Stimulated activated naive CD8-positive, alpha-beta T cell treated with anti-CD3 and anti-CD28 coated beads, Interleukin-15, Interleukin-2, amounts not matched to agents 100 U/mL and 50 U/mL, for 24 hours (primary cell): Measurements from ENCODE around the gene THBS2.
"Not testable (repeated sequence)": the region's sequence is repeated elsewhere in the genome, so short reads cannot be mapped to it uniquely, and the experiment has no call there.

Experiments
- ATAC-seq: fragments of 150-1000 bp; cut with Tn5 transposase; one replicate; pipeline ENCODE4 v1.10.0; 2021
- DNase-seq: peaks from one replicate; pipeline ENCODE4 v3.0.0; 2021

Gene THBS2

DNA sequence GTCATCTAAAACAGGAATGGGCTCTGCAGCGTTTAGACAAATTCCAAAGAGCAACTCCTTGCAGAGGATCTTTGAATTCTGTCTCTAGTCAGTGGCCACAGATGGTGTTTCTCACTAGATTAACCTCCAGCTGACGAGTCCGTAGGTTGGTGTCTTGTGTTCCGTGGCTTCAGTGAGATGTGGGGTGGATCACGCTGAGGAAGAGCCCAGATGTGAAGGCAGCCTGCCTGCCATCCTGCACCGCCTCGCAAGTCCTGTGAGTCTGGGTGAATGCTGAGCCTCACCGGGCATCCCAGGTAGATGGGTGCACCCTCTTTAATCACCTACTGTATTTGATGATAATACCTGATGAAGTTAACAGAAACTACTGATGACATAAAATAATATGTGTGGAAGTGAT is 70.4 kb downstream of the THBS2 start:
- DNase-seq (no peak), ATAC-seq (no peak)

DNA sequence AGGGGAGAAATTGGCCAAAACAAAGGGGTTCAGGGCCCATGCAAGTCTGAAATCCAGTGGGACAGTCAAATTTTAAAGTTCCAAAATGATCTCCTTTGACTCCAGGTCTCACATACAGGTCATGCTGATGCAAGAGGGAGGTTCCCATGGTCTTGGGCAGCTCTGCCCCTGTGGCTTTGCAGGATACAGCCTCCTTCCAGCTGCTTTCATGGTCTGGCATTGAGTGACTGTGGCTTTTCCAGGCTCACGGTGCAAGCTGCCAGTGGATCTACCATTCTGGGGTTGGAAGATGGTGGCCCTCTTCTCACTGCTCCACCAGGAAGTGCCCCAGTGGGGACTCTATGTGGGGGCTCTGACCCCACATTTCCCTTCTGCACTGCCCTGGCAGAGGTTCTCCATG is 73.8 kb downstream of the THBS2 start:
- not testable (repeated sequence) for DNase-seq, ATAC-seq

DNA sequence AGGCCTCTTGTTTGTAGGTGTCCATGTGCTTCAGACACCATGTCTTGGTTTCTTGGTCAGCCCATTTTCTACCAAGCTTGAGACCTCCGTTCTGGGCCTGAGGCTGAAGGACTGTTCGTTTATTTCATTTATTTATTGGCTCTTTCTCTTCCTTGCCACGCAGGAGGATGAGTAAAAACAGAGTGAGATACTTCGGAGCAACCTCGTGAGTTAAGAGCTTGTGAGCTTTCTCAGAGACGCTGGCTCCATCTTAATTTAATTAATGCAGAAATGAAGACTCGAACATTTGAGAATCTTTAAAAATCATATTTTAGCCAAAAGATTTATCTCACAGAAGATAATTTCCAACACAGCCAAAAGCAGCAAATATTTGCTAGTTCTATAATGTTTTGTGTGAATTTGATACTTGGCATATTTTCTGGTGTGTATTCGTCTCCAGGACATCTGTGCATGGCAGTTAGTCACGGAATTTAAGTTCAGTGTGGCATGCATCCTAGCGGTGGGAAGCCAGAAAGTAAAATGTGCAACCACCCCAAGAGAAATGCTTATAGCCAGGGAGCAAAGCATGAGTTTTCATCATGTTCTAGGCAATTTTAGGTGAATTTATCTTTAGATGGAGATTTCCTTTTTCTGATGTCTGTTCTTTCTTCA is 76.0 kb downstream of the THBS2 start:
- no peak for DNase-seq
- ATAC-seq = no peak

DNA sequence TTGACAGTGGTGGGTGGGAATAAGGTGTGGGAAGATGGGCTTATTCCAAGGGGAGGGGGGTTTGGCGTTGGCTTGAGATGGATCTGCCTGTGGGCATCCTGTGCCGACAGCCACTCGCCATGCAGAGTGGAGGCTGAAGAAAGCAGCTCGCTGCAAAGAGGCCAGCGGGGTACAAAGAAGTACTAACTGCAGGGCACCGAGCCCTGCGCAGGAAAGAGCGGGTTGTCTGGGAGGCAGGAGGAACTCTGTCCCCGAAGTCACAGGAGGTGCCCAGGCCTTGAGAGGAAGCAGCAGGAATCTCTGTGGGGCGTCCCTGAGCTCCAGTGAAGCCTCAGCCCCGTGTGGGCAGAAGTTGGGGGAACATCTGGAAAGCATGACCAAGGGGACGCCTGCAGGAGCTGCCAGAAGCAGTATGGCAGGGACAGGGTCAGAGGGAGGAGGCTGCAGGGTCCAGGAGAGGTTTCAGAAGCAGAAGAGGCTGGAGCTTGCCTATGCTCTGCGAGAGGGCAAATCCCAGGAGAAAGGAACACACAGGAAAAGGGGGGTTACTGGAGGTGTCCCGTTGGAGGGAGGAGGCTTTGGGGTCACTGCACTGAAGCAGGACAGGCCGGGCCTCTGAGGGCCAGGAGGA is 77.2 kb downstream of the THBS2 start:
- DNase-seq = no peak
- no peak for ATAC-seq

DNA sequence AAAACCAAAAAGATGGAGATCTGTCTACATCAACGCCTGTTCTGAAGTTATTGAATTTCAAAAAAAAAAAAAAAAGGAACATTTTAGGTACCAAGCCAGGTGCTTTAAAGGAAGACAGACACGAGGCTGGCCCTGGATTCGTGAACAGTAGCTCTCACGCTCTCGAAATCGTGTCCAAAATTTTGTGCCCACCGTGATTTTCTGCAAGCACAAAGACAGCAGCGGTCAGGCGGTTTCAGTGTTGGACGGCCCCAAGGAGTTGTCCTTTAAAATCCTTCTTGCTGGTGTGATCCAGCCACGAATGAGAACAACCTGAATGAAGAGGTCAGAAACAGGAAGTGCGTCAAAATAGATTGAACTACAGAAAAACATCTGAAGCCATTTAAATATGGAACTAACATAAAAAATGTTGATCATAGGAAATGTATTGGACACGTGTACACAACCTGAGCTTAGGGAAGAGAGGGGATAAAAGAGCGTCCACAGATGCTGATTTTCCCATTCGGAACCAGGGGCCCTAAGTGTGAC is 78.2 kb downstream of the THBS2 start:
- no peak for ATAC-seq
- no peak for DNase-seq

DNA sequence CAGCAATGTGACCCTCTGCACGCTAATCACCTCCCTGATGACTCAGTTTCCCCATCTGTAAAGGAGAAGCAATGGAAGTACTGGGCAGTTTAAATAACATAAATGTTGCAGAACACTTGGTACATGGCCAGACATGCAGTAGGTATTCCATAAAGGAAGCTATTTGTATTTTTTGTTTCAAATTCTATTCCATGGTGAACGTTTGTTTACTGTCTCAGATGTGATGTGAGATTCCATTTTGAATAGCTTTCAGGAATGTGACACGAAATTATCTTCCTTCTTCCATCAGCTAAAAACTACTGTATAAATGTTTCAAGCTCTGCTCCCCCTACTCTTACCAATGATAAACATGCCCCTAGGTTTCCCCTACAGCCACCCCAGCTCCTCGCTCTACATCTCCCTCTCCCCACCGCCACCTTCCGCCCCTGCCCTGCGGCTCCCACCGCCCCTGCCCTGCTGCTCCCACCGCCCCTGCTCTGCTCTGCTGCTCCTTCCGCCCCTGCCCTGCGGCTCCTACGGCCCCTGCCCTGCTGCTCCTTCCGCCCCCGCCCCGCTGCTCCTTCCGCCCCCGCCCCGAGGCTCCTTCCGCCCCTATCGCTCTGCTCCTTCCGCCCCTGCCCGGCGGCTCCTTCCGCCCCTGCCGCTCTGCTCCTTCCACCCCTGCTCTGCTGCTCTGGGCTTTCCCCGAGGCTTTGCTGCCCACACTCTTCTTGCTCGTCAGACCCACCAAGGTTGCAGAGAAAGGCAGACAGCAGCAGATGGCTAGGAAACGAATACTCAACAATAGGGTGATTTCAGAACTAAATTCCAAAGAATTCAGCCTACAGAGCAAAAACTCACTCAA is 78.9 kb downstream of the THBS2 start:
- DNase-seq (no peak), ATAC-seq (no peak)

DNA sequence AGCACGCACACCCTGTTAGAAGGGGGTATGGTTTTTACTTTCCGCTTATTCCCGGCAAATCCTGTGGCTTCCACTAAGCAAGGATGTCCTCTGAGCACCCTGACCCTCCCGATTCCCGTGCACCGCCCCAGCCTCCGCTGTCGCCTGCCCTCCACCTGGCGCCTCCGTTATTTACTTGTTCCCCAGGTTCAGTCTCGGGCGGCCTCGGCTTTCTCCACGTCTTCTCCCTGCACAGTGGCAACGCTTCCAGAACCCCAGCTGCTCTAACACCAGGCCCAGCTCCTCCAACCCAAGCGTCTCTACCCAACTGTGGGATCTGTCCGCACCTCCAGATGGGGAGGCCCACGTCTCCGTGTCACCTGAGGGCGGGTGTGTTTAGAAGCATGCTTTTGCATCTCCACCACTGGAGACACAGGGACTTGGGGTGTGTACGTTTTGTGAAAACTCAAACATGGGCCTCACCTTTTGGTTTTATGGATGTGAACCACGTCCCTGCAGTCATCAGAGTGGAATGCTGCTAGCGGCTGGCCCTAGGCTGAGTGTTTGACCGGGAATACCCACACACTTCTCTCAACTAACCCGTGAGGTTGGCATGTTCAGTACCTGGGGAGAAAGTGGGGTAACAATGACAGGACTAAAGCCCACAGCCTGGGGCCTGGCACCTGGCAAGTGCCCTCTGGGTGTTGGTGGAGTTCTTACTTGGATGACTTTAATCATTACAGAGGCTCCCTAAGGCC is 79.9 kb downstream of the THBS2 start:
- ATAC-seq (no peak), DNase-seq (no peak)

DNA sequence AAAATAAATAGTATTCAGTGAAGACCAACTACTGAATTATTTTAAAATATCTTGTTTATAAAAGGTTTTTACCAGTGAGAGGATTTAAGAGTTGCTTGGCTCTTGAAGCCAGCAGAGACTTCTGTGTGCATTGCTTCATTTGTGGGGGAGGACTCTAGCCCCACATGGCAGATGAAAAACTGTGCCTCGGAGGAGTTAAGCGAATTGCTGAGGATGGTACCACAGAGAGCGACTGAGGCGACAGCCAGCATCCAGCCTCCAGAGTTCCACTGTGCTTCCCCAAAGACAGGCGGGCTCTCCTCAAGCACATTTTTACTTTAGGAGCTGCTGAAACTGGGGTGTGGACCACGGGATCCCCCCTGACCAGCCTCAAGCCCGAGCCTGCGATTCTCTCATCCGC is 80.7 kb downstream of the THBS2 start:
- DNase-seq = no peak
- no peak for ATAC-seq

DNA sequence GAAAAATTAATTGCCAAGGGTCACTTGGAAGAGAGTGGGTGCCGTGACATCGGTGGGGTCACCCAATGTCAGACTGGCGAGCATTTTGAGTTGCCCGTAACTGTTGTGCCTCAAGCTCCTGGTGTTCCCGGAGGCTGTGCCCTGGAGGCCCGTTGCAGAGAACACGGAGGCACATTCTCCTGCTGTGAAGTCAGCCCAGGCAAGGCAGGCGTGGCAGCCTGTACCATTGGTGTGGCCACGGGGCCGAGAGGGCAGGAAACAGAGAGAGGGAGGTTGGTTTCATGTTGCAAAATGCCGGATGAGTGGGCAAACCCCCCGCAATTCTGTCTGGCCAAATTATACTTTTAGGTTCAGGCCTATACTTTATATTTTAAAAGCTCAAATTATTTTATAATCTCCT is 81.2 kb downstream of the THBS2 start:
- ATAC-seq (no peak), DNase-seq (no peak)

DNA sequence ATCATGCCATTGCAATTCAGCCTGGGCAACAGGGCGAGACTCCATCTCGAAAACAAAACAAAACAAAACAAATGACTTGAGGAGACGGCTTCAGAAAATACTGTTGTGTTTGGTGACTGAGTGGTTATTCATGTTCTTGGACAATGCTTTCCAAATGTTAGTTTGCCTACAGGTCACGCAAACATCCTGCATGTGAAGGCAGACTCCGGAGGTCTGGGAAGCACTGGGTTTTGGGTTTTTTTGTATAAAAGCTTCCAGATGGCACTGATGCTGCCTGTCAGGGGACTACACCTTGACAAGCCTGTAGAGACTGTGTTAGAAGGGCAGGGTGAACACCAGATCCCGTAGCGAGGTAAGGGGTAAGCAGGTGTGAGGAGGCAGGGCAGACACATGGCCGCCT is 81.7 kb downstream of the THBS2 start:
- ATAC-seq (no peak), DNase-seq (no peak)

DNA sequence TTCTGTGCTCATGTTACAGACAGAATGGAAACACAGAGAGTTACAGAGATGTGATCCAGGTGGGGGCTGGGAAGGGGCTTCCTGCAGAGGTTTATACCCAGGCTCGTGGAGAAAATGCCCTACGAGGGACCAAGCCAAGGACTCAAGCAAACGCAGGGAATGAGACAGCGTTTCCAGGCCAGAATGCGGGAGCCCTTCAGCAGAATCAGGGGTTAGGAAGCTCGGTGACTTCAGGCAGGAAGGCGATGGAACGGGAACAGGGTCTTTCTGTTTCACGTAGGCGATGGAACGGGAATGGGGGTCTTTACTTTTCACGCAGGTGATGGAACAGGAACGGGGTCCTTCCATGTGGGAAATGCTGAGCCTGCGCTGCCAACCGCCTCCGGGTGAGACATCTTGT is 82.6 kb downstream of the THBS2 start:
- DNase-seq = no peak
- no peak for ATAC-seq

DNA sequence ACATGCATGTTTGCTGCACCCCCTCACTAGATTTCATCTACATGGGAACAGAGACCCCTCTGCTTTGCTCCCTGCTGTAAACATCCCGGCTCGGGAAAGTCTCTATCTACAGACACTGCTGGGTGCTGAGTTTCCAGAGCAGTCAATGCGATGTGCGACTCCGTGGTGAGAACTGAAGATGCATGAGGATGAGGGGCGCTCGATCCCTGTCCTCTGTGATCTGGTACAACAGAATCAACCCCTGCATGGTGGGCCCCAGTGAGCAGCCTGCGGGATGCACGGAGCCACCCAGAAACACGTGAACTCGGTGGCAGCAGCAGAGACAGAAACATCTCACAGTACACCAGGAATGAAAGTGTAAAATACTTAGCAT is 83.1 kb downstream of the THBS2 start:
- DNase-seq = no peak
- no peak for ATAC-seq

DNA sequence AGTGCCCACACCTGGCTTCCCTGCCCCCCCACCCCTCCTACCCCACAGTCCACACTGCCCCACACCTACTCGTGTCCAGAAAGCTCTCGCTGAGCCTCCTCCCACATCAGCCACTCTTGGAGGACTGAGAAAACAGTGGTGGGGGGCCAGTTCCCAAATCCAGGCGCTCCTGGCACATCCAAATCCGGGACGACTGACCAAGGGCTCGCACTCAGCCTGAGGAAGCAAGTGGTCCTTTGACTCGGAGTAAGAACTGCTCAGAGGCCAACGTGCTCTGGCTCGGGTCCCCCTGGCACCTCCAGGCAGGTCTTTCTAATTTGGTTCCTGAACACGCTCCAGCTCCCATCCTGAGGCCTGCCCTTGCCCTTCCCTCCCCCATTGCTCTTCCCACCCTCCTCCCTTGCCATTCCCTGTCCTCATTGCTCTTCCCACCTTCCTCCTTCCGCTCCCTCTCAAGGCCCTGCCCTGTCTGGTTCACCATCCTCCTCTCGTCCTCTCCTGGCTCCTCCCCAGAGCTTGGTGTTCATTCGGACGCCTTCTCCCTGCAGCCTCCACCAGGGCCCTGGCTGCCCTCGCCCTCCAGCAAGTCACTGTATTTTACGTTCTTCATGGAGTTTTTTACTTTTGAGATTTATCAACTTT is 83.6 kb downstream of the THBS2 start:
- ATAC-seq = no peak

DNA sequence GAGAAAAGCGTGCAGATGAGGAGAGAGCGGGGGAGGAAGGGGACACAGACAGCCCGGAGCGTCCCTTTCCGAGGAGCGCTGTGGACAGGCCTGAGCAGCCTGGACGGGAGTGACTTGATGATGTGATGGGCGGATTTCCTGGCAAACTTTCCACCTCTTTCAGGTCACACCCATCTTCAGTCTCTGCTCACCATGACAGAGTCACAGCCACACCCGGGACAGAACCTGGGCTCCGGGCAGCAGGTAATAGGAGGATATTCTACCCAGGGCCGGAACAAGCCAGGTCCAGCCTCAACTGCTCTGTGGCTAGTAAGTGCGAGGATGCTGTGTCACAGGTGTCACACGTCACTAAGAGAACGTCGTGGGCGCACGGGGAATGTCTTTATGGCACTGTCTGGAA is 84.3 kb downstream of the THBS2 start:
- no peak for DNase-seq

More for the DNA sequence above, 83.6 kb downstream of the THBS2 start:
- no peak for DNase-seq

DNA sequence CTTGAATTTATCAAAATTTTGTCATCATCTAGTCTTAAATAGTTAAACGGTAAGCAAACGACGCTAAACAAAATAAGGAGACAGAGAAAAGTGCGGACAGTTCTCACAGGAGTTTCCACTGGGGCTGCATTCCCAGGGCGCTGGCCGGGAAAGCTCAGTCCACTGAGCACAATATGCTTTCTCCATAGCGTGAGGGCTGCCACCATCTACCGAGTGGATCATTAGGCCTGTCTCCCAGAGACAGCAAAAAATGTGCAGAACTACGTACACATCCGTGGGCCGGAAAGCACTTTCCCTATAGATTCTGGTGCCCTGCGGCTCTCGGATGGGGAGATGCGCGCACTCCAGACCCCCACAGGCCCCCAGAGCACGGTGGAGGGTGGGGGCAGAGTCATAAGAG is 84.9 kb downstream of the THBS2 start:
- DNase-seq (no peak), ATAC-seq (no peak)

More for the DNA sequence above, 84.3 kb downstream of the THBS2 start:
- no peak for ATAC-seq

DNA sequence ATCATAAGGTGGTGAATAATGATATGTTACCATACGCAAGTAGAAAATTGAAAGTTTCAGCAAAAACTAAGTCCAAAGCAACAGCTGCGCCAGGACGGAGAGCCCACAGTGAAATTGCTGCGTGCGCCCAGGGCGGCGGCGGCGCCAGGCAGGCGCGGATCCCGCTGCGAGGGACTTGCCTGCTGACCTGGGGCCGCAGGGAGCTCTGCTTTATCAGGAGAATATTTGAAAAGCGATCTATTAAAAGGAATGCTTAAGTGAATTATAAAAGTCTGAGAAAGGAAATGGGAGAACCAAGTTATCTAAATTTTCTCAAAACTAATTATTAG is 85.4 kb downstream of the THBS2 start:
- no peak for ATAC-seq
- no peak for DNase-seq

DNA sequence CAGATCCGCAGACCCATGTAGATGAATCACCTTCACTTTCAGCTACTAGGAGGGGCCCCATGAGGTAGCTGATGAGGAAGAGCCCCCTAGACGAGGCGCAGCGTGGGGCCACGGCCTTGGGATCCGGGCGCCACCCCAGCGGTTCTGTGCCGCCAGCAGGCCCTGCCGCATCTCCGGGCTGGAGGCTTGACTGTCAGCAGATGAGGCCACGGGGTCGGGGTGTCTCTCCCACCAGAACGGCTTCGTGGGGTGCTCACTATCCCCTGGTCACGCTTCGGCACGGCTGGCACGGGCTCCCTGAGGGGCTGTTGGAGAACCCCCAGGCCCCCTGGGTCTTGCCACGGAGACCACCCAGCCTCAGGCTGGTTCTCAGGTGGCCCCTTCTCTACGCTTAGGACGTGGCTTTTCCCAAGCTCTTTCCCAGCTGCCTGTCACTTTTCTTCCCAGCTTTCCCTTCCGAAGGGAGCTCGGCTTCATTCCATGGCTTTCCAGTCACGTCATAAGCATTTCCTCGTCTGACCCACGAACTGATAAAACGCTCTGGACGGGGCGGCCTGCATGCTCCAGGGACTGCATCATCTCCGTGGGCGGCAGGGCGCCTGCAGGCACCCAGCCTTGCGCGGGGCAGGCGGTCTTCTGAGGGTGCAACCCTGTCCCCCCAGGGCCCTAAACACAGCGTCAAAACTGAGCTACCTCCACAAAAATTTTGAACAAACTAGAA is 85.9 kb downstream of the THBS2 start:
- DNase-seq (no peak), ATAC-seq (no peak)

DNA sequence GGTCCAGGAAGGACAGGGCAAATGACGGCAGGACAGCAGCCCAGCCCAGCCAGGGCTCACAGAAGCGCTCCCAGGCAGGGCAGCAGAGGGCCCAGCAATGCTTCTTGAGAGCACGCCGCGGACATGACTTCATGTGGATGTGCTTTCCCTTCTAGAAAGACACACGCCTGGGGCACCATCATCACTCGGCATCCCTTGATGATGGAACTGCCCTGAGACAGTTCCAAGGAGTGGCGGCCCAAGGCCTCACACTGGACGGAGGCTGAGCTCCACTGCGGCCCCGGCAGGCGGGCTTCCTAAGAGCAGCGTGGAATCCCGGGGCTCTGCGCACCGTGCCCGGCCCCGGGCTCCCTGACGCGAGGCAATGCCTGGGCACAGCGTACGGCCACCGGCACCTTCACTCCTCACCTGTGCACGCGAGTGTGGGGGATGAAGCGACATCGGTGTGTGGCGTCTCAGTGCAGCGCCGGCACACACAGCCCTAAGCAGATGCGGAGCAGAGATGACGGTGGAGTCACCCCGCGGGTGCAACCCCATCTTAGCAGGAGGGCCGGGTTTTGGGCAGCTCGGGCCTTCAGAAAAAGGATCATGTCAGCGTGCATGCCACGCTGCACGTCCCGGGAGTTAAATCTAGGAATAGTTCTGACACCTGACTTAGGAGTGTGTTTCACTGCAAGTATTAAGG is 86.6 kb downstream of the THBS2 start:
- ATAC-seq (no peak), DNase-seq (no peak)
